ENCODE measurements around the gene CHST5.

- TF ChIP-seq GATA3 (IDR thresholded peaks at IDR 0.05; ENCODE audit: low read depth, low read length) (no peak), GATA2 (IDR thresholded peaks at IDR 0.05; ENCODE audit: low read depth, low read length) (no peak)
Observed at GRCh38 chr16:75555707-75556430, 20.0 kb upstream of the CHST5 start, which contains the start of gene TMEM231.
